B cell (primary cell): ENCODE measurements around the gene AOPEP. TPM values are rescaled to one million over a fixed set of nuclear protein-coding genes. Genes with fewer than 3 reads are reported as not detected.
"Not testable (repeated sequence)": the region's sequence is repeated elsewhere in the genome, so short reads cannot be mapped to it uniquely, and the experiment has no call there.

ENCODE experiments used
- ATAC-seq: fragments of 200-7000 bp; cut with Tn5 transposase; one replicate; pipeline ENCODE4 v1.10.0; 2021; ENCODE audit warnings: low read depth, mild to moderate bottlenecking, moderate number of reproducible peaks, moderate library complexity
- CTCF ChIA-PET: fragments of 350-600 bp; sonication (Branson Sonifier 250); formaldehyde crosslinking; loops from one replicate; lab custom pipeline; 2021; ENCODE audit warnings: antibody characterized with exemption, inconsistent platforms; lab: Charles Lee
- POLR2A ChIA-PET: fragments of 350-600 bp; sonication (Branson Sonifier 250); formaldehyde crosslinking; loops from one replicate; lab custom pipeline; 2021; ENCODE audit warnings: antibody characterized with exemption; lab: Charles Lee
- DNase-seq: peaks from one replicate; pipeline ENCODE4 v3.0.0; 2013
- H2AFZ ChIP-seq: 2 replicates; pipeline ENCODE4 v1.6.1; 2012; ENCODE audit warnings: mild to moderate bottlenecking, low read depth, low read length; ENCODE audit not compliant: insufficient read depth, poor library complexity, severe bottlenecking
- H3K27ac ChIP-seq, 2 donors: 1 replicate in 1 of 2; 2 replicates in 1 of 2; pipeline ENCODE4 v1.5.1; 2012 to 2013; ENCODE audit warnings: low read length in 2 of 2, mild to moderate bottlenecking in 2 of 2, moderate library complexity in 1 of 2
- H3K27me3 ChIP-seq, 4 experiments: fragments of 200-600 bp in 1 of 4; sonication (generic) in 1 of 4; replicated peaks in 1 of 4; 1 replicate in 2 of 4; 2 replicates in 2 of 4; pipeline versions ENCODE4 v1.6.1 to v1.7.0; 2013 to 2016; ENCODE audit warnings: low read length in 3 of 4, mild to moderate bottlenecking in 2 of 4, mixed read lengths in 1 of 4, moderate library complexity in 1 of 4; ENCODE audit not compliant: insufficient read depth in 4 of 4, control insufficient read depth in 3 of 4; ENCODE audit errors: control extremely low read depth in 1 of 4
- H3K36me3 ChIP-seq, 2 experiments: replicated peaks in 1 of 2; 1 replicate in 1 of 2; 2 replicates in 1 of 2; pipeline versions ENCODE4 v1.6.1 to v1.7.1; 2013; ENCODE audit warnings: low read length in 1 of 2; ENCODE audit not compliant: insufficient read depth in 2 of 2, control insufficient read depth in 1 of 2; ENCODE audit errors: control extremely low read depth in 1 of 2, extremely low read depth in 1 of 2
- H3K4me1 ChIP-seq, 2 donors: fragments of 200-600 bp in 1 of 2; sonication (generic) in 1 of 2; 1 replicate in 1 of 2; 2 replicates in 1 of 2; pipeline versions ENCODE4 v1.5.1 to v1.6.1; 2013 to 2017; ENCODE audit warnings: low read length in 2 of 2; ENCODE audit not compliant: control insufficient read depth in 2 of 2, insufficient read depth in 2 of 2
- H3K4me2 ChIP-seq: replicated peaks from 2 replicates; pipeline ENCODE3; 2012; ENCODE audit warnings: mild to moderate bottlenecking, low read depth, low read length; ENCODE audit not compliant: poor library complexity, severe bottlenecking
- H3K4me3 ChIP-seq, 5 experiments: fragments of 200-600 bp in 1 of 5; sonication (generic) in 1 of 5; 1 replicate in 3 of 5; 2 replicates in 2 of 5; pipeline versions ENCODE4 v1.5.1 to v1.7.0; 2011 to 2016; ENCODE audit warnings: low read length in 4 of 5, mild to moderate bottlenecking in 4 of 5, low read depth in 2 of 5, control low read depth in 1 of 5, moderate library complexity in 1 of 5; ENCODE audit not compliant: insufficient read depth in 1 of 5; ENCODE audit errors: control extremely low read depth in 1 of 5, extremely low read depth in 1 of 5
- H3K79me2 ChIP-seq: fragments of 200-600 bp; sonication (generic); one replicate; pipeline ENCODE4 v1.6.0; 2016; ENCODE audit warnings: low read length; ENCODE audit not compliant: control insufficient read depth, insufficient read depth
- H3K9ac ChIP-seq: fragments of 200-600 bp; sonication (generic); 2 replicates; pipeline ENCODE4 v1.6.1; 2017; ENCODE audit warnings: mild to moderate bottlenecking, low read length, moderate library complexity
- H3K9me3 ChIP-seq, 3 donors: one replicate each; pipeline versions ENCODE4 v1.6.1 to v1.7.1; 2013; ENCODE audit warnings: low read length in 2 of 3; ENCODE audit not compliant: control insufficient read depth in 2 of 3, insufficient read depth in 1 of 3; ENCODE audit errors: control extremely low read depth in 1 of 3
- H4K20me1 ChIP-seq: 2 replicates; pipeline ENCODE4 v1.6.0; 2012; ENCODE audit warnings: mild to moderate bottlenecking, low read length; ENCODE audit not compliant: insufficient read depth, control insufficient read depth, poor library complexity, severe bottlenecking
- H3K27ac Mint-ChIP-seq: one replicate; pipeline ENCODE4 v1.8.0; 2021; ENCODE audit warnings: mixed read lengths
- H3K27me3 Mint-ChIP-seq: one replicate; pipeline ENCODE4 v1.8.0; 2021; ENCODE audit warnings: mixed read lengths
- H3K4me1 Mint-ChIP-seq: one replicate; pipeline ENCODE4 v1.8.0; 2021; ENCODE audit warnings: mixed read lengths
- H3K4me3 Mint-ChIP-seq: one replicate; pipeline ENCODE4 v1.8.0; 2021; ENCODE audit warnings: mixed read lengths
- H3K9me3 Mint-ChIP-seq: one replicate; pipeline ENCODE4 v1.8.0; 2022; ENCODE audit warnings: mixed read lengths; ENCODE audit not compliant: insufficient read depth
- EZH2 ChIP-seq: IDR thresholded peaks from 2 replicates; pipeline ENCODE4 v1.6.1; 2012; ENCODE audit warnings: borderline replicate concordance, low read depth, mild to moderate bottlenecking, moderate library complexity, low read length; ENCODE audit not compliant: insufficient read depth, poor library complexity, severe bottlenecking
- WGBS: methylation state at CpG from one replicate; pipeline ENCODE4 v1.1.5; 2013; ENCODE audit warnings: missing lambda C conversion rate; ENCODE audit not compliant: insufficient coverage; 5-methylcytosine and 5-hydroxymethylcytosine counted together
- intact Hi-C: fragments of 100-400 bp; cut with micrococcal nuclease; formaldehyde crosslinking; loops from one replicate; pipeline ENCODE4 v1.10.0; 2022
- polyA plus RNA-seq: library from polyadenylated mRNA; depleted of rRNA; stranded (reverse); fragments of >200 nt; gene quantifications from 2 replicates; pipeline ENCODE4 v1.2.3, GENCODE V29; 2012
- total RNA-seq, 2 donors: library from RNA; stranded (reverse); fragments of 120-200 nt in 1 of 2; gene quantifications; 1 replicate in 1 of 2; 2 replicates in 1 of 2; pipeline versions ENCODE4 v1.2.3 to v1.2.4, GENCODE V29; 2013 to 2022
- TF ChIP-seq, protein P1 (sequence below): fragments of 200-600 bp; IDR thresholded peaks from one replicate; pipeline ENCODE4 v1.8.0; 2022; ENCODE audit warnings: antibody characterized with exemption, mild to moderate bottlenecking

The AOPEP gene
- total and polyA plus RNA-seq, 2 donors (not counting 1 experiment from before 2014, with no cell fraction given) = 5.1 to 35.8 TPM

DNA sequence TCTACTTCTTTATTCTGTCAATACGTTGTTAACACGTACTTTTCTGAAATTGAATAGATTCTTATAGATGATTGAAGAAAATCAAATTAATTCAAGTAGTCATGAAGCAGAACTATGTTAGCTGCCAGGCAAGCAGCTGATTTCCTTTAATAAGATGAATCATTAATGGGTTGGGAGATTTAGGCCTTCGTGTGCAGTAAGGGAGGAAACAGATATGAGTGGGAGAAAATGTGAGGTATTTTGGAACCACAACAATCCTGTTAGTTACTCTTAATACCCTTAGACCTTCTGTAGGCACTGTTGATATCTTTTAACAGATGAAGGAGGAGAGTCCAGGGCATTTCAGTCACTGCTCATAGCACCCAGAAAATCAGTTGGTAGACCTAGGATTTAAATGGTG lies 121.0 kb downstream of the AOPEP start:
- H3K4me3 Mint-ChIP-seq = no peak overlapping the region
- WGBS = no CpG with 5 or more reads among the region's 3 CpGs
- ATAC-seq = no peak
- H3K27ac ChIP-seq = no peak overlapping the region
- H2AFZ ChIP-seq = no peak overlapping the region
- no peaks in the 10 kb centered on the region for H3K27me3 Mint-ChIP-seq
- peaks cover 3% of the 10 kb centered on the region for H3K79me2 ChIP-seq
- no peaks in the 10 kb centered on the region for H4K20me1 ChIP-seq
- no peak overlapping the region for H3K9ac ChIP-seq
- no peak overlapping the region for H3K27ac Mint-ChIP-seq
- no peak for DNase-seq
- ChIA-PET POLR2A (no interaction called here), CTCF (no interaction called here)
- H3K9me3 ChIP-seq = no peaks in the 10 kb centered on the region
- no peaks in the 10 kb centered on the region for H3K9me3 Mint-ChIP-seq
- TF ChIP-seq, protein P1, sequence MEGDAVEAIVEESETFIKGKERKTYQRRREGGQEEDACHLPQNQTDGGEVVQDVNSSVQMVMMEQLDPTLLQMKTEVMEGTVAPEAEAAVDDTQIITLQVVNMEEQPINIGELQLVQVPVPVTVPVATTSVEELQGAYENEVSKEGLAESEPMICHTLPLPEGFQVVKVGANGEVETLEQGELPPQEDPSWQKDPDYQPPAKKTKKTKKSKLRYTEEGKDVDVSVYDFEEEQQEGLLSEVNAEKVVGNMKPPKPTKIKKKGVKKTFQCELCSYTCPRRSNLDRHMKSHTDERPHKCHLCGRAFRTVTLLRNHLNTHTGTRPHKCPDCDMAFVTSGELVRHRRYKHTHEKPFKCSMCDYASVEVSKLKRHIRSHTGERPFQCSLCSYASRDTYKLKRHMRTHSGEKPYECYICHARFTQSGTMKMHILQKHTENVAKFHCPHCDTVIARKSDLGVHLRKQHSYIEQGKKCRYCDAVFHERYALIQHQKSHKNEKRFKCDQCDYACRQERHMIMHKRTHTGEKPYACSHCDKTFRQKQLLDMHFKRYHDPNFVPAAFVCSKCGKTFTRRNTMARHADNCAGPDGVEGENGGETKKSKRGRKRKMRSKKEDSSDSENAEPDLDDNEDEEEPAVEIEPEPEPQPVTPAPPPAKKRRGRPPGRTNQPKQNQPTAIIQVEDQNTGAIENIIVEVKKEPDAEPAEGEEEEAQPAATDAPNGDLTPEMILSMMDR = no peak
- no peak for TF ChIP-seq EZH2
- H3K4me3 ChIP-seq = no peak overlapping the region
- no peaks in the 10 kb centered on the region for H3K36me3 ChIP-seq
- no peaks in the 10 kb centered on the region for H3K27me3 ChIP-seq
- no peak overlapping the region for H3K4me2 ChIP-seq
- H3K4me1 Mint-ChIP-seq = no peaks in the 10 kb centered on the region
- intact Hi-C loops = no loop called here
- H3K4me1 ChIP-seq = no peaks in the 10 kb centered on the region

DNA sequence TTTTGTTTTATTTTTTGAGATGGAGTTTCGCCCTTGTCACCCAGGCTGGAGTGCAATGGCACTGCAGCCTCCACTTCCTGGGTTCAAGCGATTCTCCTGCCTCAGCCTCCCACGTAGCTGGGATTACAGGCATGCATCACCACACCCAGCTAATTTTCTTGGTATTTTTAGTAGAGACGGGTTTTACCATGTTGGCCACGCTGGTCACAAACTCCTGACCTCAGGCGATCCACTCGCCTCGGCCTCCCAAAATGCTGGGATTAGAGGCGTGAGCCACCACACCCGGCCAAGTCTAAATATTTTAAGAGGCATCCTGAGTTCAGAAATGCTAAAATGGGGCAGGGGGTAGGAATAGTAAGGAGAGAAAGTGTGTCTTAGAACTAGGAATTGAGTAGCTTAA lies 122.3 kb downstream of the AOPEP start:
- H3K27me3 Mint-ChIP-seq, ATAC-seq, H3K79me2 ChIP-seq, H3K36me3 ChIP-seq, H4K20me1 ChIP-seq, DNase-seq, H3K4me3 Mint-ChIP-seq, H3K4me1 Mint-ChIP-seq, CTCF ChIA-PET, H3K9ac ChIP-seq, H3K9me3 Mint-ChIP-seq, H3K27ac ChIP-seq, H3K27me3 ChIP-seq, H2AFZ ChIP-seq, H3K9me3 ChIP-seq, H3K4me2 ChIP-seq, H3K27ac Mint-ChIP-seq, intact Hi-C loops, H3K4me1 ChIP-seq, H3K4me3 ChIP-seq, POLR2A ChIA-PET: not testable (repeated sequence)
- WGBS = 98% methylated on average over 6 of the region's 10 CpGs
